ENCODE data around the gene DHRS3. TPM values are rescaled to one million over a fixed set of nuclear protein-coding genes. Genes with fewer than 3 reads are reported as not detected.

Gene DHRS3
- total and polyA plus RNA-seq, 2 of the 13 experiments (the other 11 are each of a cell fraction or from before 2014, with no cell fraction given), result 48.5 to 90.5 TPM

- TF ChIP-seq, protein P1, sequence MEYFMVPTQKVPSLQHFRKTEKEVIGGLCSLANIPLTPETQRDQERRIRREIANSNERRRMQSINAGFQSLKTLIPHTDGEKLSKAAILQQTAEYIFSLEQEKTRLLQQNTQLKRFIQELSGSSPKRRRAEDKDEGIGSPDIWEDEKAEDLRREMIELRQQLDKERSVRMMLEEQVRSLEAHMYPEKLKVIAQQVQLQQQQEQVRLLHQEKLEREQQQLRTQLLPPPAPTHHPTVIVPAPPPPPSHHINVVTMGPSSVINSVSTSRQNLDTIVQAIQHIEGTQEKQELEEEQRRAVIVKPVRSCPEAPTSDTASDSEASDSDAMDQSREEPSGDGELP (IDR thresholded peaks at IDR 0.05; ENCODE audit: borderline replicate concordance, low read depth), result peak; percentile 88
- TF ChIP-seq KLF12 (CRISPR knock-in tag; IDR thresholded peaks at IDR 0.05; ENCODE audit: borderline replicate concordance), result no peak
- 0 out of 2 replicates have a peak, but pooled peaks have one; percentile 33 for TF ChIP-seq ZNF124 (CRISPR knock-in tag; IDR thresholded peaks at IDR 0.05)
- TF ChIP-seq, protein P2, sequence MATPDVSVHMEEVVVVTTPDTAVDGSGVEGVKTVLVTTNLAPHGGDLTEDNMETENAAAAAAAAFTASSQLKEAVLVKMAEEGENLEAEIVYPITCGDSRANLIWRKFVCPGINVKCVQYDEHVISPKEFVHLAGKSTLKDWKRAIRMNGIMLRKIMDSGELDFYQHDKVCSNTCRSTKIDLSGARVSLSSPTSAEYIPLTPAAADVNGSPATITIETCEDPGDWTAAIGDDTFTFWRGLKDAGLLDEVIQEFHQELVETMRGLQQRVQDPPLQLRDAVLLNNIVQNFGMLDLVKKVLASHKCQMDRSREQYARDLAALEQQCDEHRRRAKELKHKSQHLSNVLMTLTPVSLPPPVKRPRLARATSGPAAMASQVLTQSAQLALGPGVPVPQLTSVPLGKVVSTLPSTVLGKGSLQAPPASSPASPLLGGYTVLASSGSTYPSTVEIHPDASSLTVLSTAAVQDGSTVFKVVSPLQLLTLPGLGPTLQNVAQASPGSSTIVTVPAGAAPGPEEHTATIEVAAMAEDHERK (CRISPR knock-in tag; IDR thresholded peaks at IDR 0.05; ENCODE audit: low read depth), result no peak
- TF ChIP-seq AKAP8 (CRISPR knock-in tag; IDR thresholded peaks at IDR 0.05), result no peak
- peak; percentile 77; the same call in 1 of the 2 replicates for TF ChIP-seq RCOR2 (CRISPR knock-in tag; IDR thresholded peaks at IDR 0.05)
- TF ChIP-seq DDIT3 (CRISPR knock-in tag; IDR thresholded peaks at IDR 0.05), result no peak
- no peak for TF ChIP-seq AGO1 (IDR thresholded peaks at IDR 0.05; ENCODE audit: low read depth, low read length, poor library complexity, severe bottlenecking)
- no peak for TF ChIP-seq SRF (IDR thresholded peaks at IDR 0.05; ENCODE audit: low read depth, low read length)
- TF ChIP-seq ERF (CRISPR knock-in tag; IDR thresholded peaks at IDR 0.05), result no peak; the same call in none of the 2 replicates
- peak; percentile 75; the same call in 1 of the 2 replicates for TF ChIP-seq SMAD1 (CRISPR knock-in tag; IDR thresholded peaks at IDR 0.05; ENCODE audit: borderline replicate concordance, low read depth)
- TF ChIP-seq KDM3A (CRISPR knock-in tag; IDR thresholded peaks at IDR 0.05; ENCODE audit: low read depth), result no peak
- TF ChIP-seq HNRNPH1 (optimal IDR thresholded peaks at IDR 0.05; ENCODE audit: low read depth, low read length), result no peak
- TF ChIP-seq ZNF12 (CRISPR knock-in tag; IDR thresholded peaks at IDR 0.05), result no peak
- TF ChIP-seq SYNCRIP (IDR thresholded peaks at IDR 0.05; ENCODE audit: insufficient read depth, low read depth, low read length), result no peak
- TF ChIP-seq NR2F6 (IDR thresholded peaks at IDR 0.05), result peak; percentile 91
- peak; percentile 94 for TF ChIP-seq NR2F6 (CRISPR knock-in tag; IDR thresholded peaks at IDR 0.05)
- TF ChIP-seq ZNF775 (CRISPR knock-in tag; IDR thresholded peaks at IDR 0.05; ENCODE audit: borderline replicate concordance), result no peak
- no peak for TF ChIP-seq ATM (IDR thresholded peaks at IDR 0.05; ENCODE audit: borderline replicate concordance)
- TF ChIP-seq NFRKB (IDR thresholded peaks at IDR 0.05), result no peak
- TF ChIP-seq NCOA2 (CRISPR knock-in tag; IDR thresholded peaks at IDR 0.05), result peak; percentile 94
- peak; percentile 63 for TF ChIP-seq POLR2AphosphoS5 (IDR thresholded peaks at IDR 0.05; ENCODE audit: low read depth, low read length)
- TF ChIP-seq ARHGAP35 (CRISPR knock-in tag; IDR thresholded peaks at IDR 0.05; ENCODE audit: borderline replicate concordance), result no peak
- no peak for TF ChIP-seq ZNF33B (CRISPR knock-in tag; IDR thresholded peaks at IDR 0.05)
- 0 out of 2 replicates have a peak, but pooled peaks have one; percentile 23 for TF ChIP-seq ZNF619 (CRISPR knock-in tag; IDR thresholded peaks at IDR 0.05)
- TF ChIP-seq ARID3A (IDR thresholded peaks at IDR 0.05; ENCODE audit: low read depth, low read length), result no peak
- no peak for TF ChIP-seq TEAD2 (CRISPR knock-in tag; IDR thresholded peaks at IDR 0.05)
- TF ChIP-seq ZNF616 (CRISPR knock-in tag; IDR thresholded peaks at IDR 0.05; ENCODE audit: low read depth), result no peak
- no peak for TF ChIP-seq CBX1 (IDR thresholded peaks at IDR 0.05; ENCODE audit: low read depth)
Measured at GRCh38 chr1:12525311-12526181, 92.5 kb downstream of the DHRS3 start (continued).
